ENCODE measurements around the gene KIAA1549. TPM values are rescaled to one million over a fixed set of nuclear protein-coding genes. Genes with fewer than 3 reads are reported as not detected.

KIAA1549 gene
- total RNA-seq, 4 donors from 2014 or later, result 0.11 to 2.1 (median 0.28) TPM

DNA sequence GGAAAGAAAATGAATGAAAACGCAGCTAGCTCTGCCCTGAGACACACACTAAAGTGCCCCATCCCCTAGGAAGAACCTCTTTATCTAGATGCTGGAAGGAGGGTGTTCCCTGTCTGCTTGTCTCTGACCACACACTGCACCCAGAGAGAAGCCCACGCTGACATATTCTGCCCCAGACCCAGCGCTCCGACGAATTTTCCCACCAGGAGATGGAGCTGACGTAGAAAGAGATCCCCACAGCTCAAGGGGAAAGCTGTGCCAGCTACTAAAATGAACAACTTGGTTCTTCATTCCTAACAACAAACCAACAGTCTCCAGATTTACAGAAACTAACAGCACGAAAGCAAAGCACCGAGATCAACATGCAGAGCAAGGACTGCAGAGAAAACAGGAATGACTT is 73.3 kb downstream of the KIAA1549 start:
- 63 to 88% methylated on average over 7 of the region's 8 CpGs for WGBS, 2 donors
- H3K4me3 ChIP-seq, result no peak overlapping the region
- H3K9me3 ChIP-seq, result no peaks in the 10 kb centered on the region
- H3K36me3 ChIP-seq, result no peaks in the 10 kb centered on the region
- intact Hi-C loops (cut with DNase I), result no loop called here
- no peaks in the 10 kb centered on the region for H3K27me3 ChIP-seq
- no peak overlapping the region for H3K27ac ChIP-seq
- no peaks in the 10 kb centered on the region for H3K4me1 ChIP-seq
- DNase-seq, result no peak
- TF ChIP-seq, protein P1, sequence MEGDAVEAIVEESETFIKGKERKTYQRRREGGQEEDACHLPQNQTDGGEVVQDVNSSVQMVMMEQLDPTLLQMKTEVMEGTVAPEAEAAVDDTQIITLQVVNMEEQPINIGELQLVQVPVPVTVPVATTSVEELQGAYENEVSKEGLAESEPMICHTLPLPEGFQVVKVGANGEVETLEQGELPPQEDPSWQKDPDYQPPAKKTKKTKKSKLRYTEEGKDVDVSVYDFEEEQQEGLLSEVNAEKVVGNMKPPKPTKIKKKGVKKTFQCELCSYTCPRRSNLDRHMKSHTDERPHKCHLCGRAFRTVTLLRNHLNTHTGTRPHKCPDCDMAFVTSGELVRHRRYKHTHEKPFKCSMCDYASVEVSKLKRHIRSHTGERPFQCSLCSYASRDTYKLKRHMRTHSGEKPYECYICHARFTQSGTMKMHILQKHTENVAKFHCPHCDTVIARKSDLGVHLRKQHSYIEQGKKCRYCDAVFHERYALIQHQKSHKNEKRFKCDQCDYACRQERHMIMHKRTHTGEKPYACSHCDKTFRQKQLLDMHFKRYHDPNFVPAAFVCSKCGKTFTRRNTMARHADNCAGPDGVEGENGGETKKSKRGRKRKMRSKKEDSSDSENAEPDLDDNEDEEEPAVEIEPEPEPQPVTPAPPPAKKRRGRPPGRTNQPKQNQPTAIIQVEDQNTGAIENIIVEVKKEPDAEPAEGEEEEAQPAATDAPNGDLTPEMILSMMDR (IDR thresholded peaks at IDR 0.05), result no peak
- no peak for TF ChIP-seq POLR2A (IDR thresholded peaks at IDR 0.05)

DNA sequence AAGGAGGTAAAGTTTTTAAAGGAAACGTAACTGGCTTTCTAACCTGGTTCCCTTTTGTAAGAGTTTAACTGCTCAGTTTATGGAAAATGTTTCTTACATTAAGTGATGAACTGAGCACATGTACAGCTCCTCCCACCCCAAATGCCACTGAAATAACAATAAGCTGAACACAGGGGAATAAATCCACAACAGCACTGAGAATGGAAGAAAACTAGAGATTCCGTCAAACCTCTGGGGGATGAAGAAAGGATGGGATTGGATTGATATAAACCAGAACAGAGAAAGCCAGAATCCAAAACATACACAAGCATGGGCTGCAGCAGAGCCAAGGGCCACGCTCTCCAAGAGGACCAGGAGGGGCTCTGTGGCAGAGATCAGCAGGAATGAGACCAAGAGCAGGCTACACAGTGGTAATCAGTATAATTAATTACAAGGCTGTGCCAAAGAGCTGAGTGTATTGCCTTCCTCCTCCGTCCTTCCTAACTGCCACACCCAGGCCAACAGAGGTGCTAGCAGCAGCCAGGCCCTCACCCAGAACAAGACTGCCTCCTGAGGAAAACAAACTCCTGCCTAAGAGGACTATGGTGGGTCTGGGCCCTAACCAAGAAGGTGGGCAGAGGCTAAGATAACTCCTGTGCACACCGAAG is 73.9 kb downstream of the KIAA1549 start:
- Histone ChIP-seq H3K9me3 (no peaks in the 10 kb centered on the region), H3K27me3 (no peaks in the 10 kb centered on the region), H3K36me3 (no peaks in the 10 kb centered on the region), H3K4me3 (no peak overlapping the region), H3K27ac (no peak overlapping the region), H3K4me1 (no peaks in the 10 kb centered on the region)
- intact Hi-C loops (cut with DNase I), result no loop called here
- no peak for DNase-seq
- 60 to 73% methylated on average over 5 of the region's 5 CpGs for WGBS, 2 donors
- TF ChIP-seq, protein P1 (IDR thresholded peaks at IDR 0.05), result no peak
- TF ChIP-seq POLR2A (IDR thresholded peaks at IDR 0.05), result no peak

DNA sequence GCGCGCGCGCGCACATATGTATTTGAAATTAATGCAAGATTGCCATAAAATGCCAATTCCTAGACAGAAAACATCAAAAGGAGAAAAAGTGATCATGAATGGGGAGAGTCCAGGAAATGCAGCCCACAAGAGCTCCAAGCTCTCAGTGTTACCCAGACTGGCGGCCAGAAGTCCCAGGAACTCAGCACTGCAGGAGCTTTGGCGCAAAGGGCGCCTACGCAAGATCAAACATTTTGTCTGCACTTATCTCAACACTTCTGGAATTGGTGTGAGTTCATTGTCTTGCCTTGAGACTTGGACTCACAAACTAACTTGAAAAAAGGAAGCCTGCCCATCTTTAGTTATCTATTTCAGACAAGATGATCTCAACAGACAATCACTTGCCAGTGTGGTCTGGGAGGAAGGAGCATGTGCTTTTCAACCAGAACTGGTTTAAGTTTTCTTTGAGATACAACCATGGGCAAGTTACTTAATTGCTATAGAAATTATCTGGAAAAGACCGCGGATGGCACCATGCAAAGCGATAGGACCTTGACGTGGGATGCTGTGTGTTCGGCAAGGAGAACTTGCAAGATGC is 77.2 kb downstream of the KIAA1549 start:
- H3K4me3 ChIP-seq, result no peak overlapping the region
- no peaks in the 10 kb centered on the region for H3K36me3 ChIP-seq
- 86 to 96% methylated on average over 12 to 14 of the region's 14 CpGs for WGBS, 2 donors
- H3K9me3 ChIP-seq, result no peaks in the 10 kb centered on the region
- no peak overlapping the region for H3K27ac ChIP-seq
- no peaks in the 10 kb centered on the region for H3K4me1 ChIP-seq
- intact Hi-C loops (cut with DNase I), result no loop called here
- TF ChIP-seq, protein P1 (IDR thresholded peaks at IDR 0.05), result no peak
- no peak for TF ChIP-seq POLR2A (IDR thresholded peaks at IDR 0.05)
- no peak for DNase-seq
- no peaks in the 10 kb centered on the region for H3K27me3 ChIP-seq

DNA sequence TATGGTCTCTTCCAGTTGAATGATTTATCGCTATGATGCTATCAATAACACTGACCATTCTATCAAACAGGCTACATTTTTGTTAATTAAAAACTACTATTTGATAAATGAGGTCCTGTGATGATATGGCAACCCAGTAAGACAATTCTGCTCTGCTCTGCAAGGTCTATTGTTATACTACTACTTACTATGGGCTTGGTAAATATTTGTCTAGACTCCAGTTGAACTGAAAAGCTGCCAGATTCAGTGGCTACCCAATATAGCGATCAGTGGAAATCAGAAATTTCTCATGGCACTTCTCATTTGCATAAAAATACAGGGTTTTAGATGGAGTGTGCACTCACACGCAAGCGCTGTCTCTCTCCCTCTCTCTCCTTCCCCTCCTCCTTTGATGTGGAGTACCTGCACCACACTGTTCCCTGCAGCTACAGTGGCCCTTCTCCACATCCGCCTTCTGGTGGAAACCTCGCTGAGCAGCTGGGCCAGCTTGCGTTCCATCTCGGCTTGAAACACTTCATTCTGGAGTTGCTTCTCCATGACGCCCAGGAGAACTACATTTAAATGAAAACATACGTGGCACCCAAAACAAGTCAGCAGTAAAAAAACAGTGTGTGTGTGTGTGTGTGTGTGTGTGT is 77.9 kb downstream of the KIAA1549 start:
- 78 to 79% methylated on average over 10 of the region's 10 CpGs for WGBS, 2 donors
- TF ChIP-seq, protein P1 (IDR thresholded peaks at IDR 0.05), result no peak
- no peak for TF ChIP-seq POLR2A (IDR thresholded peaks at IDR 0.05)

DNA sequence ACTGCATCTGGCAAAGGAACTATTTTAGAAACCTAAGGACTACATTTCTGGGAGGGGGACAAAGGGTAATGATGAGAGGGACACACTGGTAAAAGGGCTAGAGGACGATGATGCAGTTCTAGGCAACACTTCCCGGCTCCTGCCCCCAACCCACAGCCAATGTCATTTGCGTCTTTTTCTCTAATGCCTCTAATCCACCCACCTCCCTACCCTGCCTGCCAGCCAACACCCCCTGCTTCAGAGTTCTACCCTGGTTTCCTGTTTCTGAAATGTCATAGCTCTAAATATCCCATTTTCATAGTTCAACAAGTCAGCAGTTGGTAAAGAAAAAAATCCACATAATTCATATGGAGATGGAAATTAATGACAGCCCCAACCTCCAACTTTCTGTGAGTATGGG is 79.0 kb downstream of the KIAA1549 start:
- no peaks in the 10 kb centered on the region for H3K27me3 ChIP-seq
- no peak overlapping the region for H3K27ac ChIP-seq
- no peak for TF ChIP-seq POLR2A (IDR thresholded peaks at IDR 0.05)
- TF ChIP-seq, protein P1 (IDR thresholded peaks at IDR 0.05), result no peak
- H3K36me3 ChIP-seq, result no peaks in the 10 kb centered on the region
- no peak overlapping the region for H3K4me3 ChIP-seq
- intact Hi-C loops (cut with DNase I), result no loop called here
- no peaks in the 10 kb centered on the region for H3K9me3 ChIP-seq
- WGBS, 2 donors, result 76 to 77% methylated on average over 3 of the region's 3 CpGs
- DNase-seq, result no peak
- H3K4me1 ChIP-seq, result no peaks in the 10 kb centered on the region

More for the DNA sequence above, 77.9 kb downstream of the KIAA1549 start:
- Histone ChIP-seq H3K4me3 (no peak overlapping the region), H3K36me3 (no peaks in the 10 kb centered on the region), H3K27ac (no peak overlapping the region), H3K27me3 (no peaks in the 10 kb centered on the region), H3K4me1 (no peaks in the 10 kb centered on the region), H3K9me3 (no peaks in the 10 kb centered on the region)
- no peak for DNase-seq
- intact Hi-C loops (cut with DNase I), result no loop called here
